ENCODE data around the gene ZNF566.
A peak's percentile ranks its signal among the peaks of the same experiment; 100 is the strongest.

Gene ZNF566

GRCh38 chr19:36441339-36441738, 48.0 kb downstream of the ZNF566 start:
- DNase-seq (ENCODE audit: low spot score), result no peak

GRCh38 chr19:36436531-36436930, 52.8 kb downstream of the ZNF566 start:
- peak; percentile 51 for DNase-seq (ENCODE audit: low spot score)

DNA sequence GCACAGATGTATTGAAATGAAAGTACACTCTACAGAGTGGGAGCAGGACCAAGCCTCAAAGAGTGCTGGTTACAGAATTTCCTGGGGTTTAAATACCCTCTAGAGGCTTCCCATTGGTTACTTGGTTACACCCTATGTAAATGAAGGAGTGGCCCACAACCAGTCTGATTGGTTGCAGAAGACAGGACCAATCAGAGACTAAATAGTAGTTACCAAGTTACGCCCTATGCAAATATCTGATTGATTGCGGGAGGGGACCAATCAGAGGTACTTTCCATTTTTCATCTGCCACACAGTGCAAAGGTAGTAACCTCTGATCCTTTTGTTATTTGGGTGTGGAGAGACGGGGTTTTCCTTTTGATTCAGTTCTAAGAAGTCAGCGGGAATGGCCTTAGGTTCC, 65.4 kb downstream of the ZNF566 start:
- no peak for DNase-seq (ENCODE audit: low spot score)

- no peak for DNase-seq (ENCODE audit: low spot score)
These were observed 67.4 kb downstream of the ZNF566 start for GRCh38 chr19:36421749-36422481.

GRCh38 chr19:36420961-36421748, 68.2 kb downstream of the ZNF566 start:
- no peak for DNase-seq (ENCODE audit: low spot score)

GRCh38 chr19:36418287-36419001, 70.9 kb downstream of the ZNF566 start, which contains the start of gene ZFP82:
Gene ZFP82, minus strand, starts transcription at chr19:36418644. Its CDS starts 8,855 bp downstream, at chr19:36409789.
- peak; percentile 93 for DNase-seq (ENCODE audit: low spot score)

DNA sequence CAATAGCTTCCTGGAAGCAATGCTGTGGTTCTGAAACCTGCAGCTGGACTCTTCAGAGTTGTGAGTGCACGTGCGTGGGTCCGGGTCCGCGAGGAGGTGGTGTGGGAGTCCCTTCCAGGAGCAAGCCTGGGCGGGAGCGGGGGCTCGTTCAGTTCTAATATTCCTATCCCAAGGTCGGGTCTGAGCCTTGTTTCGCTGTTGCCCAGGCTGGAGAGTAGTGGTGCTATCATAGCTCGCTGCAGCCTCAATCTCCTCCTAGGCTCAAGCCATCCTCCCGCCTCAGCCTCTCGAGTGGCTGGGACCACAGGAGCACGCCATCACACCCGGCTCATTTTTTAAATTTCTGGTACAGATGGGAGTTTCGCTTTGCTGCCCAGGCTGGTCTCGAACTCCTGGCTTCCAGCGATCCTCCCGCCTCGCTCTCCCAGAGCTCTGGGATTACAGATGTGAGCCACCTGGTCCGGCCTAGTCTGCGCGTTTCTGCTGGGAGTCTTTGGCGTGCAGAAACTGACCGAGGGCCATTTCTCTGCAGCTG, 71.5 kb downstream of the ZNF566 start:
- DNase-seq (ENCODE audit: low spot score), result no peak

GRCh38 chr19:36409841-36410240, 79.5 kb downstream of the ZNF566 start:
- no peak for DNase-seq (ENCODE audit: low spot score)

DNA sequence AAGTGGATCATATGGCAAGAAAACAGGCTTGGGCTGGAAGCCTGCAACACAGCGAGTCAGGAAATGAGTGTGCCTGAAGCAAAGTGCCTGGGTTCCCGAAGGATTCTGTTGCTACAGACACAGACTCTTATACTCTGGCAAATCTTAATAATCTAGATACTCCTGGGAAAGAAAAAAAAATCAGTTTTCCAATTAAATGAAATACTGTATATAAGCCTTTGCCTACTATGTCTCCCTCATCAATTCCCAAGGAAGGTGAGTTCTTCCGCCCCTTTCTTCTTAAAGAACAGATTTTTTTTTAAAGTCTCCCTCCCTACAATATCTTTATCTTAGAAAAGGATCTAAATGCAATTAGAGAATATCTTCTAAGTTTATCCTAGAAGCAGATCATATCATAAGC, 81.3 kb downstream of the ZNF566 start:
- no peak for DNase-seq (ENCODE audit: low spot score)

GRCh38 chr19:36404498-36404897, 84.9 kb downstream of the ZNF566 start:
- no peak for DNase-seq (ENCODE audit: low spot score)

DNA sequence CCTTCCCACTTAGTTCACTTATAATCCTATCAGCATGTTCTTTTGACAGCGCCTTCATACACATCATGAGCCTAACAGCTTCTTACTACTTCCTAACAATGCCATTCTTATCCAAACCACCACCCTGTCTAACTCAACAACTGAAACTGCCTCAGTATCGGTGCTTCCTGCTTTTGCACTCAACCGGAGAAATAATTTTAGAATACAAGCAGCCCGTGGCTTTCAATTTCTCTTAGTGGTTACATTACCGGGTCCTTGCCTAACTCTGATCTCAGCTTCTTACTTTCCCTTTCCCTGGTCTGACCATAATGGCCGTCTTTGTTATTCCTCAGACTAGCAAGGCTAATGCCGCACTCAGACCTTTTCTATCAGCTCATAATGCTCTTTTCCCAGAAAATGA, 87.9 kb downstream of the ZNF566 start:
- DNase-seq (ENCODE audit: low spot score), result peak; percentile 69

- no peak for DNase-seq (ENCODE audit: low spot score)
These were observed 90.8 kb downstream of the ZNF566 start for GRCh38 chr19:36398571-36398970.
